GM18520 (cell line): ENCODE measurements around the gene MORN5.

ENCODE experiments used
- ATAC-seq: cut with Tn5 transposase; IDR thresholded peaks from one replicate; pipeline ENCODE4 v1.9.1; 2021; ENCODE audit not compliant: unreplicated experiment

Gene MORN5

GRCh38 chr9:122124528-122124927 is 35.2 kb upstream of the MORN5 start:
- no peak for ATAC-seq

GRCh38 chr9:122125158-122125508 is 34.6 kb upstream of the MORN5 start:
- ATAC-seq = no peak

- ATAC-seq = no peak
Observed at GRCh38 chr9:122125509-122126330, 34.0 kb upstream of the MORN5 start.

GRCh38 chr9:122126331-122127261 is 33.1 kb upstream of the MORN5 start:
- ATAC-seq = no peak

GRCh38 chr9:122127396-122127798 is 32.3 kb upstream of the MORN5 start:
- no peak for ATAC-seq

GRCh38 chr9:122128007-122128968 is 31.4 kb upstream of the MORN5 start:
- ATAC-seq = no peak

GRCh38 chr9:122128969-122129343 is 30.8 kb upstream of the MORN5 start:
- no peak for ATAC-seq

GRCh38 chr9:122129969-122130368 is 29.7 kb upstream of the MORN5 start:
- ATAC-seq = no peak

- ATAC-seq = no peak
Observed at GRCh38 chr9:122130837-122131236, 28.9 kb upstream of the MORN5 start.

GRCh38 chr9:122131401-122132001 is 28.2 kb upstream of the MORN5 start:
- ATAC-seq = no peak

- ATAC-seq = no peak
Observed at GRCh38 chr9:122132539-122132938, 27.2 kb upstream of the MORN5 start.

- no peak for ATAC-seq
Observed at GRCh38 chr9:122133263-122133983, 26.3 kb upstream of the MORN5 start.

GRCh38 chr9:122133984-122134535 is 25.6 kb upstream of the MORN5 start:
- no peak for ATAC-seq

GRCh38 chr9:122134822-122135528 is 24.7 kb upstream of the MORN5 start:
- ATAC-seq = no peak

- no peak for ATAC-seq
Observed at GRCh38 chr9:122135529-122135859, 24.2 kb upstream of the MORN5 start.

- no peak for ATAC-seq
Observed at GRCh38 chr9:122138560-122139268, 21.0 kb upstream of the MORN5 start.

- no peak for ATAC-seq
Observed at GRCh38 chr9:122140368-122141193, 19.1 kb upstream of the MORN5 start.

GRCh38 chr9:122141671-122142070 is 18.0 kb upstream of the MORN5 start:
- no peak for ATAC-seq
